Calu3 (cell line): ENCODE results near the gene TMEM259. TPM values are rescaled to one million over a fixed set of nuclear protein-coding genes. Genes with fewer than 3 reads are reported as not detected.

Experiments
- BruUV-seq: library from RNA; stranded (reverse); fragments of 400-500 nt; replicated peaks from 2 replicates; lab custom pipeline; 2021; lab: Mats Ljungman, UMichigan
- CTCF ChIA-PET: fragments of 300-600 bp; sonication (Branson Sonifier 250); formaldehyde crosslinking; loops from one replicate; lab custom pipeline; 2022; ENCODE audit warnings: antibody characterized with exemption; lab: Charles Lee
- DNase-seq: peaks from one replicate; pipeline ENCODE4 v3.0.0; 2022
- H3K27ac Mint-ChIP-seq: one replicate; pipeline ENCODE4 v1.8.0; 2022; ENCODE audit warnings: mixed read lengths; ENCODE audit not compliant: unreplicated experiment
- H3K27me3 Mint-ChIP-seq: one replicate; pipeline ENCODE4 v1.8.0; 2022; ENCODE audit warnings: mixed read lengths; ENCODE audit not compliant: unreplicated experiment
- H3K36me3 Mint-ChIP-seq: one replicate; pipeline ENCODE4 v1.8.0; 2022; ENCODE audit warnings: mild to moderate bottlenecking, moderate library complexity, mixed read lengths; ENCODE audit not compliant: insufficient read depth, unreplicated experiment
- H3K4me1 Mint-ChIP-seq: one replicate; pipeline ENCODE4 v1.8.0; 2022; ENCODE audit warnings: mild to moderate bottlenecking, low read depth, mixed read lengths; ENCODE audit not compliant: unreplicated experiment
- H3K4me3 Mint-ChIP-seq: one replicate; pipeline ENCODE4 v1.8.0; 2022; ENCODE audit warnings: mild to moderate bottlenecking, low read depth, moderate library complexity, mixed read lengths; ENCODE audit not compliant: unreplicated experiment
- H3K9me3 Mint-ChIP-seq: one replicate; pipeline ENCODE4 v1.8.0; 2022; ENCODE audit warnings: low read depth, mixed read lengths; ENCODE audit not compliant: unreplicated experiment
- CTCF ChIP-seq: fragments of 200-600 bp; IDR thresholded peaks from one replicate; pipeline ENCODE4 v1.8.0; 2022; ENCODE audit warnings: antibody characterized with exemption; ENCODE audit not compliant: unreplicated experiment
- intact Hi-C: fragments of 100-400 bp; cut with micrococcal nuclease; formaldehyde crosslinking; loops from one replicate; pipeline ENCODE4 v1.10.0; 2022; ENCODE audit not compliant: unreplicated experiment
- total RNA-seq: library from RNA; stranded (reverse); gene quantifications from 2 replicates; pipeline ENCODE4 v1.2.3, GENCODE V29; 2022

The TMEM259 gene
- total RNA-seq, 1 experiment from 2014 or later, result 129 TPM

- Mint-ChIP-seq H3K4me3 (no peak overlapping the region), H3K9me3 (no peaks in the 10 kb centered on the region), H3K27me3 (peaks cover 38% of the 10 kb centered on the region), H3K4me1 (no peaks in the 10 kb centered on the region), H3K36me3 (peaks cover 33% of the 10 kb centered on the region), H3K27ac (no peak overlapping the region)
- intact Hi-C loops, result no loop called here
- no TSS peak for BruUV-seq
- no peak for TF ChIP-seq CTCF
- DNase-seq, result no peak
- CTCF ChIA-PET, result no interaction called here
Observed at GRCh38 chr19:1006711-1007398, 14.1 kb downstream of the TMEM259 start.

- Mint-ChIP-seq H3K27me3 (peaks cover 38% of the 10 kb centered on the region), H3K4me3 (no peak overlapping the region), H3K9me3 (no peaks in the 10 kb centered on the region), H3K4me1 (no peaks in the 10 kb centered on the region), H3K36me3 (peaks cover 31% of the 10 kb centered on the region), H3K27ac (peak overlapping the region; percentile 41)
- no TSS peak for BruUV-seq
- intact Hi-C loops, result no loop called here
- no peak for TF ChIP-seq CTCF
- DNase-seq, result no peak
- CTCF ChIA-PET, result no interaction called here
Observed at GRCh38 chr19:1004803-1005664, 15.9 kb downstream of the TMEM259 start.

GRCh38 chr19:1004204-1004802 is 16.6 kb downstream of the TMEM259 start:
- BruUV-seq, result no TSS peak
- H3K4me3 Mint-ChIP-seq, result no peak overlapping the region
- intact Hi-C loops, result no loop called here
- peak overlapping the region; percentile 47 for H3K27ac Mint-ChIP-seq
- H3K27me3 Mint-ChIP-seq, result peaks cover 44% of the 10 kb centered on the region
- no peaks in the 10 kb centered on the region for H3K4me1 Mint-ChIP-seq
- CTCF ChIA-PET, result interaction anchor here (0.6 kb wide), 1 partner anchor 191 kb away, joined by 4 read pairs; no protein-coding TSS in a partner anchor
- H3K36me3 Mint-ChIP-seq, result peaks cover 26% of the 10 kb centered on the region
- TF ChIP-seq CTCF, result no peak
- H3K9me3 Mint-ChIP-seq, result no peaks in the 10 kb centered on the region
- no peak for DNase-seq

- peaks cover 54% of the 10 kb centered on the region for H3K27me3 Mint-ChIP-seq
- intact Hi-C loops, result no loop called here
- no peak for TF ChIP-seq CTCF
- no peak overlapping the region for H3K4me3 Mint-ChIP-seq
- CTCF ChIA-PET, result interaction anchor here (0.6 kb wide), 1 partner anchor 192 kb away, joined by 4 read pairs; no protein-coding TSS in a partner anchor
- no peaks in the 10 kb centered on the region for H3K4me1 Mint-ChIP-seq
- BruUV-seq, result no TSS peak
- DNase-seq, result no peak
- peaks cover 30% of the 10 kb centered on the region for H3K36me3 Mint-ChIP-seq
- no peaks in the 10 kb centered on the region for H3K9me3 Mint-ChIP-seq
- no peak overlapping the region for H3K27ac Mint-ChIP-seq
Observed at GRCh38 chr19:1003283-1003682, 17.6 kb downstream of the TMEM259 start.
